GM23338 (cell line): ENCODE data around the gene CTNNA3. TPM values are rescaled to one million over a fixed set of nuclear protein-coding genes. Genes with fewer than 3 reads are reported as not detected.

Experiments
- ATAC-seq: fragments of 200-7000 bp; cut with Tn5 transposase; 3 replicates; pipeline ENCODE4 v1.9.1; 2020
- DNase-seq: peaks from one replicate; pipeline ENCODE4 v3.0.0-alpha.2; 2015; ENCODE audit warnings: low spot score
- H2AFZ ChIP-seq: fragments of 200-600 bp; sonication (generic); 2 replicates; pipeline ENCODE4 v1.8.0; 2016; ENCODE audit warnings: antibody characterized with exemption, mild to moderate bottlenecking, moderate library complexity
- H3F3A ChIP-seq: fragments of 200-600 bp; sonication (generic); replicated peaks from 2 replicates; pipeline ENCODE4 v1.8.0; 2017; ENCODE audit warnings: antibody characterized with exemption, mixed run types, low read depth
- H3K27ac ChIP-seq: fragments of 200-600 bp; sonication (generic); 2 replicates; pipeline ENCODE4 v1.6.1; 2016; ENCODE audit warnings: low read depth
- H3K27me3 ChIP-seq: fragments of 200-600 bp; sonication (generic); 2 replicates; pipeline ENCODE4 v1.8.0; 2016; ENCODE audit warnings: mild to moderate bottlenecking, mixed run types, moderate library complexity; ENCODE audit not compliant: insufficient read depth
- H3K36me3 ChIP-seq: fragments of 200-600 bp; sonication (generic); 2 replicates; pipeline ENCODE4 v1.8.0; 2016; ENCODE audit warnings: mild to moderate bottlenecking; ENCODE audit not compliant: insufficient read depth
- H3K4me1 ChIP-seq: fragments of 200-600 bp; sonication (generic); 2 replicates; pipeline ENCODE4 v1.8.0; 2016; ENCODE audit warnings: mild to moderate bottlenecking, moderate library complexity; ENCODE audit not compliant: insufficient read depth
- H3K4me2 ChIP-seq: fragments of 200-600 bp; sonication (generic); 2 replicates; pipeline ENCODE4 v1.7.1; 2017; ENCODE audit warnings: mixed run types
- H3K4me3 ChIP-seq: fragments of 200-600 bp; sonication (generic); 2 replicates; pipeline ENCODE4 v1.6.1; 2016; ENCODE audit warnings: mixed run types
- H3K79me2 ChIP-seq: fragments of 200-600 bp; sonication (generic); replicated peaks from 2 replicates; pipeline ENCODE4 v1.8.0; 2017; ENCODE audit warnings: mild to moderate bottlenecking; ENCODE audit not compliant: insufficient read depth
- H3K9me2 ChIP-seq: fragments of 200-600 bp; sonication (generic); 2 replicates; pipeline ENCODE4 v1.8.0; 2017; ENCODE audit not compliant: insufficient read depth
- H4K20me1 ChIP-seq: fragments of 200-600 bp; sonication (generic); replicated peaks from 2 replicates; pipeline ENCODE4 v1.8.0; 2017; ENCODE audit warnings: mild to moderate bottlenecking; ENCODE audit not compliant: insufficient read depth
- H3K27ac Mint-ChIP-seq: 2 replicates; pipeline ENCODE4 v1.8.0; 2020; ENCODE audit warnings: inconsistent platforms, mild to moderate bottlenecking, moderate library complexity, mixed read lengths
- H3K27me3 Mint-ChIP-seq: 3 replicates; pipeline ENCODE4 v1.8.0; 2022; ENCODE audit warnings: low read depth, mild to moderate bottlenecking, moderate library complexity, mixed read lengths, inconsistent platforms; ENCODE audit not compliant: insufficient read depth, poor library complexity
- H3K36me3 Mint-ChIP-seq: 3 replicates; pipeline ENCODE4 v1.8.0; 2021; ENCODE audit warnings: low read depth, mild to moderate bottlenecking, inconsistent platforms, moderate library complexity, mixed read lengths
- H3K4me1 Mint-ChIP-seq: 3 replicates; pipeline ENCODE4 v1.8.0; 2020; ENCODE audit warnings: mild to moderate bottlenecking, inconsistent platforms, mixed read lengths
- H3K4me3 Mint-ChIP-seq: 3 replicates; pipeline ENCODE4 v1.8.0; 2021; ENCODE audit warnings: moderate library complexity, mild to moderate bottlenecking, inconsistent platforms, mixed read lengths
- H3K9me3 Mint-ChIP-seq: 3 replicates; pipeline ENCODE4 v1.8.0; 2020; ENCODE audit warnings: moderate library complexity, mild to moderate bottlenecking, inconsistent platforms, mixed read lengths
- CREB1 ChIP-seq: fragments of 250-450 bp; sonication (Bioruptor Pico); IDR thresholded peaks from 2 replicates; pipeline ENCODE4 v1.5.0; 2020; ENCODE audit warnings: low read depth, mild to moderate bottlenecking, moderate library complexity
- EZH2 ChIP-seq: fragments of 200-600 bp; sonication (generic); IDR thresholded peaks from one replicate; pipeline ENCODE4 v1.8.0; 2017; ENCODE audit warnings: antibody characterized with exemption, mild to moderate bottlenecking, low read depth; ENCODE audit not compliant: unreplicated experiment
- EZH2phosphoT487 ChIP-seq: fragments of 200-600 bp; sonication (generic); IDR thresholded peaks from one replicate; pipeline ENCODE4 v1.8.1; 2018; ENCODE audit warnings: antibody characterized with exemption; ENCODE audit not compliant: unreplicated experiment
- JUNB ChIP-seq: IDR thresholded peaks from one replicate; pipeline ENCODE4 v1.6.1; 2016; ENCODE audit warnings: antibody characterized with exemption; ENCODE audit not compliant: unreplicated experiment
- NANOG ChIP-seq: IDR thresholded peaks from 2 replicates; pipeline ENCODE4 v1.6.1; 2016; ENCODE audit warnings: antibody characterized with exemption, borderline replicate concordance
- POLR2AphosphoS5 ChIP-seq: IDR thresholded peaks from 2 replicates; pipeline ENCODE4 v1.6.1; 2016; ENCODE audit warnings: antibody characterized with exemption, low read depth
- STAT1 ChIP-seq: IDR thresholded peaks from one replicate; pipeline ENCODE4 v1.6.1; 2016; ENCODE audit warnings: antibody characterized with exemption; ENCODE audit not compliant: unreplicated experiment
- ZNF114 ChIP-seq: fragments of 250-450 bp; sonication (Bioruptor Pico); IDR thresholded peaks from 2 replicates; pipeline ENCODE4 v1.5.0; 2020; ENCODE audit warnings: mild to moderate bottlenecking, moderate library complexity
- ZNF331 ChIP-seq: fragments of 250-450 bp; sonication (Bioruptor Pico); IDR thresholded peaks from 2 replicates; pipeline ENCODE4 v1.5.0; 2020; ENCODE audit warnings: low read depth, mild to moderate bottlenecking, moderate library complexity
- polyA plus RNA-seq: library from polyadenylated mRNA; unstranded; fragments of >200 nt; fragmentation: Nextera tagmentation; extraction: Ambion mirVana; gene quantifications from 2 replicates; pipeline ENCODE4 v1.2.1, GENCODE V29; 2016
- total RNA-seq: library from RNA; depleted of rRNA; stranded (reverse); fragments of >200 nt; shearing (Covaris generic); gene quantifications from 2 replicates; pipeline ENCODE4 v1.2.3, GENCODE V29; 2014
- TF ChIP-seq, protein P1 (sequence below): IDR thresholded peaks from one replicate; pipeline ENCODE4 v1.6.1; 2018; ENCODE audit warnings: antibody characterized with exemption; ENCODE audit not compliant: unreplicated experiment
- TF ChIP-seq, protein P2 (sequence below), 2 experiments: fragments of 200-600 bp in 1 of 2; sonication (generic) in 1 of 2; conservative IDR thresholded peaks; 2 replicates each; pipeline versions ENCODE4 v1.5.1 to v1.6.1; 2016 to 2017; ENCODE audit warnings: antibody characterized with exemption in 2 of 2, low read depth in 2 of 2, mild to moderate bottlenecking in 2 of 2, moderate library complexity in 1 of 2
- TF ChIP-seq, protein P3 (sequence below): fragments of 250-450 bp; sonication (Bioruptor Pico); IDR thresholded peaks from 2 replicates; pipeline ENCODE4 v1.5.0; 2020; ENCODE audit warnings: mild to moderate bottlenecking, moderate library complexity
- TF ChIP-seq, protein P4 (sequence below): IDR thresholded peaks from 2 replicates; pipeline ENCODE4 v1.6.1; 2016; ENCODE audit warnings: antibody characterized with exemption

Gene CTNNA3
- total and polyA plus RNA-seq, 2 experiments from 2014 or later: 0.71 to 3.3 TPM

DNA sequence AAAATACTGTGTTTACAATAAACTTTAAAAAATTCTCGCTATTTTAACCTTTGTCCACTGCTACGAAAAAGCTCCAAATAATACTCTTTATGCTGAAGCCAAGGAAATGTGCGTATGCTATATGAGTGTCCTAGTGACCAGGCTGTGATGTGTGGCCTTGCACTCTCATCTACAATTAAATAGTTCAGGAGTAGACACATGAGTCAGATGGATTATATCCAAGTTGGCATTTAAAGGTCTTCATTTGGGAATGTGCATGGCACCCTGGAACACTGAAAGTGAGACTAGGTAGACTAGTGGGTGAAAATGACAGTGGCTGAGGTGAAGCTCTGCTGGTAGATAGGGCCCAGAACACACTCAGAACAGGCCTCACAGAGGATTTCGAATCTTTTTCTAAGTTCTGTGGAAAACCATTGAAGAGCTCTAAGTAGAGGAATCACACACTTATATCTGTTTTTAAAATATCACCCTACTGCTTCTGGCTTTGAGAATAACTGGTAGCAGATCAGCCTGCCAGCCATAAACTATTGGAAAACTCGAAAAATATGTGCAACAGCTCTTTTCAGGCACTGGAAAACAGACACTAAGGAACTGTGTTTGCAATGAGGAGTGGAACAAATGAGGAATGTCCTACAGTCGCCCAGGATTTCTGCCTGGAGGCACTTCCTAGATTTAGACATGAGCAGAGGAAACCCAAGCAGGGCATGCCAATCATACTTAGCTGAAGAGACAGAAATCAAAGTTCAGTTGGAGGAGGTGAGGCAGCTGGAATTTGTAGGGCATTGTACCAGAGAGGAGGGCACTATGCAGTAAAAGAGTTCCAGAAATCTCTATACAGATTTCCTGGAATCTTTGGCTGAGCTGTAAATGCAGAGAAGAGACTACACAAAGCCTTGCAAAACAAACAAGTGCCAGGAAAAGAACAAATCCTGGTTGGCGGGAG lies 1374.0 kb downstream of the CTNNA3 start:
- no peak overlapping the region for H3K27ac ChIP-seq
- Mint-ChIP-seq H3K4me1 (peaks cover 5% of the 10 kb centered on the region), H3K27me3 (no peaks in the 10 kb centered on the region), H3K27ac (no peak overlapping the region; the same call in 1 of the 2 replicates), H3K36me3 (no peaks in the 10 kb centered on the region), H3K9me3 (no peaks in the 10 kb centered on the region), H3K4me3 (no peak overlapping the region)
- no peak for ATAC-seq
- H3K4me1 ChIP-seq: no peaks in the 10 kb centered on the region
- H3K27me3 ChIP-seq: no peaks in the 10 kb centered on the region
- H3K79me2 ChIP-seq: no peaks in the 10 kb centered on the region
- H2AFZ ChIP-seq: no peak overlapping the region; the same call in 1 of the 2 replicates
- TF ChIP-seq CREB1 (CRISPR knock-in tag) (no peak), NANOG (no peak), ZNF331 (no peak), EZH2 (no peak), ZNF114 (CRISPR knock-in tag) (no peak), POLR2AphosphoS5 (no peak), JUNB (no peak), EZH2phosphoT487 (no peak), STAT1 (no peak)
- TF ChIP-seq, protein P1, sequence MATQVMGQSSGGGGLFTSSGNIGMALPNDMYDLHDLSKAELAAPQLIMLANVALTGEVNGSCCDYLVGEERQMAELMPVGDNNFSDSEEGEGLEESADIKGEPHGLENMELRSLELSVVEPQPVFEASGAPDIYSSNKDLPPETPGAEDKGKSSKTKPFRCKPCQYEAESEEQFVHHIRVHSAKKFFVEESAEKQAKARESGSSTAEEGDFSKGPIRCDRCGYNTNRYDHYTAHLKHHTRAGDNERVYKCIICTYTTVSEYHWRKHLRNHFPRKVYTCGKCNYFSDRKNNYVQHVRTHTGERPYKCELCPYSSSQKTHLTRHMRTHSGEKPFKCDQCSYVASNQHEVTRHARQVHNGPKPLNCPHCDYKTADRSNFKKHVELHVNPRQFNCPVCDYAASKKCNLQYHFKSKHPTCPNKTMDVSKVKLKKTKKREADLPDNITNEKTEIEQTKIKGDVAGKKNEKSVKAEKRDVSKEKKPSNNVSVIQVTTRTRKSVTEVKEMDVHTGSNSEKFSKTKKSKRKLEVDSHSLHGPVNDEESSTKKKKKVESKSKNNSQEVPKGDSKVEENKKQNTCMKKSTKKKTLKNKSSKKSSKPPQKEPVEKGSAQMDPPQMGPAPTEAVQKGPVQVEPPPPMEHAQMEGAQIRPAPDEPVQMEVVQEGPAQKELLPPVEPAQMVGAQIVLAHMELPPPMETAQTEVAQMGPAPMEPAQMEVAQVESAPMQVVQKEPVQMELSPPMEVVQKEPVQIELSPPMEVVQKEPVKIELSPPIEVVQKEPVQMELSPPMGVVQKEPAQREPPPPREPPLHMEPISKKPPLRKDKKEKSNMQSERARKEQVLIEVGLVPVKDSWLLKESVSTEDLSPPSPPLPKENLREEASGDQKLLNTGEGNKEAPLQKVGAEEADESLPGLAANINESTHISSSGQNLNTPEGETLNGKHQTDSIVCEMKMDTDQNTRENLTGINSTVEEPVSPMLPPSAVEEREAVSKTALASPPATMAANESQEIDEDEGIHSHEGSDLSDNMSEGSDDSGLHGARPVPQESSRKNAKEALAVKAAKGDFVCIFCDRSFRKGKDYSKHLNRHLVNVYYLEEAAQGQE: no peak
- TF ChIP-seq, protein P2, sequence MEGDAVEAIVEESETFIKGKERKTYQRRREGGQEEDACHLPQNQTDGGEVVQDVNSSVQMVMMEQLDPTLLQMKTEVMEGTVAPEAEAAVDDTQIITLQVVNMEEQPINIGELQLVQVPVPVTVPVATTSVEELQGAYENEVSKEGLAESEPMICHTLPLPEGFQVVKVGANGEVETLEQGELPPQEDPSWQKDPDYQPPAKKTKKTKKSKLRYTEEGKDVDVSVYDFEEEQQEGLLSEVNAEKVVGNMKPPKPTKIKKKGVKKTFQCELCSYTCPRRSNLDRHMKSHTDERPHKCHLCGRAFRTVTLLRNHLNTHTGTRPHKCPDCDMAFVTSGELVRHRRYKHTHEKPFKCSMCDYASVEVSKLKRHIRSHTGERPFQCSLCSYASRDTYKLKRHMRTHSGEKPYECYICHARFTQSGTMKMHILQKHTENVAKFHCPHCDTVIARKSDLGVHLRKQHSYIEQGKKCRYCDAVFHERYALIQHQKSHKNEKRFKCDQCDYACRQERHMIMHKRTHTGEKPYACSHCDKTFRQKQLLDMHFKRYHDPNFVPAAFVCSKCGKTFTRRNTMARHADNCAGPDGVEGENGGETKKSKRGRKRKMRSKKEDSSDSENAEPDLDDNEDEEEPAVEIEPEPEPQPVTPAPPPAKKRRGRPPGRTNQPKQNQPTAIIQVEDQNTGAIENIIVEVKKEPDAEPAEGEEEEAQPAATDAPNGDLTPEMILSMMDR (conservative IDR thresholded peaks at IDR 0.05; ENCODE audit: low read depth in 2 of 2): no peak
- TF ChIP-seq, protein P3, sequence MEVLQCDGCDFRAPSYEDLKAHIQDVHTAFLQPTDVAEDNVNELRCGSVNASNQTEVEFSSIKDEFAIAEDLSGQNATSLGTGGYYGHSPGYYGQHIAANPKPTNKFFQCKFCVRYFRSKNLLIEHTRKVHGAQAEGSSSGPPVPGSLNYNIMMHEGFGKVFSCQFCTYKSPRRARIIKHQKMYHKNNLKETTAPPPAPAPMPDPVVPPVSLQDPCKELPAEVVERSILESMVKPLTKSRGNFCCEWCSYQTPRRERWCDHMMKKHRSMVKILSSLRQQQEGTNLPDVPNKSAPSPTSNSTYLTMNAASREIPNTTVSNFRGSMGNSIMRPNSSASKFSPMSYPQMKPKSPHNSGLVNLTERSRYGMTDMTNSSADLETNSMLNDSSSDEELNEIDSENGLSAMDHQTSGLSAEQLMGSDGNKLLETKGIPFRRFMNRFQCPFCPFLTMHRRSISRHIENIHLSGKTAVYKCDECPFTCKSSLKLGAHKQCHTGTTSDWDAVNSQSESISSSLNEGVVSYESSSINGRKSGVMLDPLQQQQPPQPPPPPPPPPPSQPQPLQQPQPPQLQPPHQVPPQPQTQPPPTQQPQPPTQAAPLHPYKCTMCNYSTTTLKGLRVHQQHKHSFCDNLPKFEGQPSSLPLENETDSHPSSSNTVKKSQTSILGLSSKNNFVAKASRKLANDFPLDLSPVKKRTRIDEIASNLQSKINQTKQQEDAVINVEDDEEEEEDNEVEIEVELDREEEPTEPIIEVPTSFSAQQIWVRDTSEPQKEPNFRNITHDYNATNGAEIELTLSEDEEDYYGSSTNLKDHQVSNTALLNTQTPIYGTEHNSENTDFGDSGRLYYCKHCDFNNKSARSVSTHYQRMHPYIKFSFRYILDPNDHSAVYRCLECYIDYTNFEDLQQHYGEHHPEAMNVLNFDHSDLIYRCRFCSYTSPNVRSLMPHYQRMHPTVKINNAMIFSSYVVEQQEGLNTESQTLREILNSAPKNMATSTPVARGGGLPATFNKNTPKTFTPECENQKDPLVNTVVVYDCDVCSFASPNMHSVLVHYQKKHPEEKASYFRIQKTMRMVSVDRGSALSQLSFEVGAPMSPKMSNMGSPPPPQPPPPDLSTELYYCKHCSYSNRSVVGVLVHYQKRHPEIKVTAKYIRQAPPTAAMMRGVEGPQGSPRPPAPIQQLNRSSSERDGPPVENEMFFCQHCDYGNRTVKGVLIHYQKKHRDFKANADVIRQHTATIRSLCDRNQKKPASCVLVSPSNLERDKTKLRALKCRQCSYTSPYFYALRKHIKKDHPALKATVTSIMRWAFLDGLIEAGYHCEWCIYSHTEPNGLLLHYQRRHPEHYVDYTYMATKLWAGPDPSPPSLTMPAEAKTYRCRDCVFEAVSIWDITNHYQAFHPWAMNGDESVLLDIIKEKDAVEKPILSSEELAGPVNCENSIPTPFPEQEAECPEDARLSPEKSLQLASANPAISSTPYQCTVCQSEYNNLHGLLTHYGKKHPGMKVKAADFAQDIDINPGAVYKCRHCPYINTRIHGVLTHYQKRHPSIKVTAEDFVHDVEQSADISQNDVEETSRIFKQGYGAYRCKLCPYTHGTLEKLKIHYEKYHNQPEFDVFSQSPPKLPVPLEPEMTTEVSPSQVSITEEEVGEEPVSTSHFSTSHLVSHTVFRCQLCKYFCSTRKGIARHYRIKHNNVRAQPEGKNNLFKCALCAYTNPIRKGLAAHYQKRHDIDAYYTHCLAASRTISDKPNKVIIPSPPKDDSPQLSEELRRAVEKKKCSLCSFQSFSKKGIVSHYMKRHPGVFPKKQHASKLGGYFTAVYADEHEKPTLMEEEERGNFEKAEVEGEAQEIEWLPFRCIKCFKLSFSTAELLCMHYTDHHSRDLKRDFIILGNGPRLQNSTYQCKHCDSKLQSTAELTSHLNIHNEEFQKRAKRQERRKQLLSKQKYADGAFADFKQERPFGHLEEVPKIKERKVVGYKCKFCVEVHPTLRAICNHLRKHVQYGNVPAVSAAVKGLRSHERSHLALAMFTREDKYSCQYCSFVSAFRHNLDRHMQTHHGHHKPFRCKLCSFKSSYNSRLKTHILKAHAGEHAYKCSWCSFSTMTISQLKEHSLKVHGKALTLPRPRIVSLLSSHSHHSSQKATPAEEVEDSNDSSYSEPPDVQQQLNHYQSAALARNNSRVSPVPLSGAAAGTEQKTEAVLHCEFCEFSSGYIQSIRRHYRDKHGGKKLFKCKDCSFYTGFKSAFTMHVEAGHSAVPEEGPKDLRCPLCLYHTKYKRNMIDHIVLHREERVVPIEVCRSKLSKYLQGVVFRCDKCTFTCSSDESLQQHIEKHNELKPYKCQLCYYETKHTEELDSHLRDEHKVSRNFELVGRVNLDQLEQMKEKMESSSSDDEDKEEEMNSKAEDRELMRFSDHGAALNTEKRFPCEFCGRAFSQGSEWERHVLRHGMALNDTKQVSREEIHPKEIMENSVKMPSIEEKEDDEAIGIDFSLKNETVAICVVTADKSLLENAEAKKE (CRISPR knock-in tag): no peak
- TF ChIP-seq, protein P4, sequence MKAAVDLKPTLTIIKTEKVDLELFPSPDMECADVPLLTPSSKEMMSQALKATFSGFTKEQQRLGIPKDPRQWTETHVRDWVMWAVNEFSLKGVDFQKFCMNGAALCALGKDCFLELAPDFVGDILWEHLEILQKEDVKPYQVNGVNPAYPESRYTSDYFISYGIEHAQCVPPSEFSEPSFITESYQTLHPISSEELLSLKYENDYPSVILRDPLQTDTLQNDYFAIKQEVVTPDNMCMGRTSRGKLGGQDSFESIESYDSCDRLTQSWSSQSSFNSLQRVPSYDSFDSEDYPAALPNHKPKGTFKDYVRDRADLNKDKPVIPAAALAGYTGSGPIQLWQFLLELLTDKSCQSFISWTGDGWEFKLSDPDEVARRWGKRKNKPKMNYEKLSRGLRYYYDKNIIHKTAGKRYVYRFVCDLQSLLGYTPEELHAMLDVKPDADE: no peak
- DNase-seq: no peak
- H4K20me1 ChIP-seq: no peaks in the 10 kb centered on the region
- H3K36me3 ChIP-seq: no peaks in the 10 kb centered on the region
- no peak overlapping the region for H3K4me3 ChIP-seq
- no peaks in the 10 kb centered on the region for H3K9me2 ChIP-seq
- H3F3A ChIP-seq: no peaks in the 10 kb centered on the region
- H3K4me2 ChIP-seq: no peak overlapping the region
